C4-2B (cell line): Measurements from ENCODE around the gene CPAMD8.
"Not testable (repeated sequence)": the region's sequence is repeated elsewhere in the genome, so short reads cannot be mapped to it uniquely, and the experiment has no call there.

ENCODE experiments used
- ZFX ChIP-seq: fragments of 450-650 bp; IDR thresholded peaks from 2 replicates; pipeline ENCODE4 v1.6.1; 2017
- TF ChIP-seq, protein P1 (sequence below): fragments of 450-650 bp; conservative IDR thresholded peaks from 2 replicates; pipeline ENCODE4 v1.5.1; 2017; ENCODE audit warnings: mild to moderate bottlenecking

DNA sequence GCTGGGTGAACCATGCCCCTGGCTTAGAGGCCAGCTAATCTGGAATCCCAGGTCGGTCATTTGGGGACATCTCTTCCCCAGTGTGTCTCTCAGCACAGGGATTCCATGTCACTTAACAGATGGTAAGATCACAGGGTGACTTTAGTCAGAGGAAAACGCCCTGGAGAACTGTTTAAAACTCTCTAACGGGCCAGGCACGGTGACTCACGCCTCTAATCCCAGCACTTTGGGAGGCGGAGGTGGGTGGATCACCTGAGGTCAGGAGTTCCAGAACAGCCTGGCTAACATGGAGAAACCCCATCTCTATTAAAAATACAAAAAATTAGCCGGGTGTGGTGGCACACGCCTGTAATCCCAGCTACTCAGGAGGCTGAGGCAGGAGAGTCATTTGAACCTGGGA is 1.7 kb downstream of the CPAMD8 start:
- TF ChIP-seq, protein P1, sequence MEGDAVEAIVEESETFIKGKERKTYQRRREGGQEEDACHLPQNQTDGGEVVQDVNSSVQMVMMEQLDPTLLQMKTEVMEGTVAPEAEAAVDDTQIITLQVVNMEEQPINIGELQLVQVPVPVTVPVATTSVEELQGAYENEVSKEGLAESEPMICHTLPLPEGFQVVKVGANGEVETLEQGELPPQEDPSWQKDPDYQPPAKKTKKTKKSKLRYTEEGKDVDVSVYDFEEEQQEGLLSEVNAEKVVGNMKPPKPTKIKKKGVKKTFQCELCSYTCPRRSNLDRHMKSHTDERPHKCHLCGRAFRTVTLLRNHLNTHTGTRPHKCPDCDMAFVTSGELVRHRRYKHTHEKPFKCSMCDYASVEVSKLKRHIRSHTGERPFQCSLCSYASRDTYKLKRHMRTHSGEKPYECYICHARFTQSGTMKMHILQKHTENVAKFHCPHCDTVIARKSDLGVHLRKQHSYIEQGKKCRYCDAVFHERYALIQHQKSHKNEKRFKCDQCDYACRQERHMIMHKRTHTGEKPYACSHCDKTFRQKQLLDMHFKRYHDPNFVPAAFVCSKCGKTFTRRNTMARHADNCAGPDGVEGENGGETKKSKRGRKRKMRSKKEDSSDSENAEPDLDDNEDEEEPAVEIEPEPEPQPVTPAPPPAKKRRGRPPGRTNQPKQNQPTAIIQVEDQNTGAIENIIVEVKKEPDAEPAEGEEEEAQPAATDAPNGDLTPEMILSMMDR: not testable (repeated sequence)
- not testable (repeated sequence) for TF ChIP-seq ZFX
